Common myeloid progenitor, CD34-positive (primary cell): ENCODE measurements around the gene DCHS2.

Source experiments
- CTCF ChIA-PET: fragments of 350-600 bp; sonication (Branson Sonifier 250); formaldehyde crosslinking; loops from one replicate; lab custom pipeline; 2021; ENCODE audit warnings: antibody characterized with exemption; lab: Charles Lee
- POLR2A ChIA-PET: fragments of 350-600 bp; sonication (Branson Sonifier 250); formaldehyde crosslinking; loops from one replicate; lab custom pipeline; 2021; ENCODE audit warnings: antibody characterized with exemption; lab: Charles Lee
- DNase-seq, 3 donors: peaks; one replicate each; pipeline versions ENCODE4 v3.0.0 to v3.0.0-alpha.2; 2013
- H3K27ac ChIP-seq, 2 experiments: 1 replicate in 1 of 2; 2 replicates in 1 of 2; pipeline ENCODE4 v1.7.0; 2013; ENCODE audit warnings: inconsistent platforms in 2 of 2, low read length in 2 of 2, mild to moderate bottlenecking in 2 of 2, low read depth in 1 of 2, moderate library complexity in 1 of 2; ENCODE audit not compliant: severe bottlenecking in 2 of 2, insufficient read depth in 1 of 2, poor library complexity in 1 of 2
- H3K27me3 ChIP-seq, 5 experiments: replicated peaks in 2 of 5; 1 replicate in 3 of 5; 2 replicates in 2 of 5; pipeline versions ENCODE4 v1.6.1 to v1.7.0; 2013; ENCODE audit warnings: low read length in 4 of 5, mild to moderate bottlenecking in 2 of 5, moderate library complexity in 2 of 5, inconsistent platforms in 1 of 5; ENCODE audit not compliant: insufficient read depth in 5 of 5, control insufficient read depth in 4 of 5
- H3K36me3 ChIP-seq, 4 experiments: 1 replicate in 2 of 4; 2 replicates in 2 of 4; pipeline versions ENCODE4 v1.6.1 to v1.7.0; 2013; ENCODE audit warnings: low read length in 3 of 4, control low read depth in 1 of 4, mild to moderate bottlenecking in 1 of 4; ENCODE audit not compliant: control insufficient read depth in 4 of 4, insufficient read depth in 4 of 4
- H3K4me1 ChIP-seq, 4 experiments: 1 replicate in 3 of 4; 2 replicates in 1 of 4; pipeline versions ENCODE4 v1.6.1 to v1.7.1; 2013; ENCODE audit warnings: low read length in 3 of 4, mild to moderate bottlenecking in 3 of 4, control low read depth in 1 of 4, inconsistent platforms in 1 of 4, moderate library complexity in 1 of 4; ENCODE audit not compliant: control insufficient read depth in 4 of 4, insufficient read depth in 4 of 4; ENCODE audit errors: control extremely low read depth in 1 of 4
- H3K4me3 ChIP-seq, 7 experiments: 1 replicate in 4 of 7; 2 replicates in 3 of 7; pipeline versions ENCODE4 v1.5.1 to v1.7.0; 2013; ENCODE audit warnings: mild to moderate bottlenecking in 7 of 7, low read length in 6 of 7, moderate library complexity in 6 of 7, inconsistent platforms in 2 of 7, low read depth in 2 of 7, control low read depth in 1 of 7; ENCODE audit not compliant: insufficient read depth in 4 of 7, control insufficient read depth in 1 of 7; ENCODE audit errors: extremely low read depth in 1 of 7
- H3K9me3 ChIP-seq, 5 experiments: 1 replicate in 4 of 5; 2 replicates in 1 of 5; pipeline versions ENCODE4 v1.6.1 to v1.7.1; 2013; ENCODE audit warnings: low read length in 4 of 5, mild to moderate bottlenecking in 2 of 5, inconsistent platforms in 1 of 5, low read depth in 1 of 5, moderate library complexity in 1 of 5; ENCODE audit not compliant: control insufficient read depth in 4 of 5, insufficient read depth in 2 of 5; ENCODE audit errors: control extremely low read depth in 1 of 5
- WGBS: methylation state at CpG from one replicate; pipeline ENCODE4 v1.1.5; 2013; ENCODE audit not compliant: insufficient coverage; 5-methylcytosine and 5-hydroxymethylcytosine counted together

DCHS2 gene

GRCh38 chr4:154335588-154335987 lies 156.0 kb downstream of the DCHS2 start:
- 100% methylated on average over 2 of the region's 2 CpGs for WGBS
- no peak overlapping the region for H3K27ac ChIP-seq
- no peak for DNase-seq
- H3K9me3 ChIP-seq, result no peaks in the 10 kb centered on the region
- no peak overlapping the region for H3K4me3 ChIP-seq
- peaks cover 0 to 12% (median 8%) of the 10 kb centered on the region in 4 experiments for H3K4me1 ChIP-seq
- no peaks in the 10 kb centered on the region for H3K36me3 ChIP-seq
- peaks cover 0 to 22% (median 14%) of the 10 kb centered on the region in 5 experiments for H3K27me3 ChIP-seq
- POLR2A ChIA-PET, result no interaction called here
- CTCF ChIA-PET, result no interaction called here

GRCh38 chr4:154332681-154333421 lies 158.7 kb downstream of the DCHS2 start:
- ChIA-PET CTCF (interaction anchor here (0.7 to 2.0 kb wide), 5 partner anchors 11 to 285 kb away, joined by 3 to 6 read pairs (median 3); no protein-coding TSS in a partner anchor), POLR2A (no interaction called here)
- peaks cover 4 to 32% (median 21%) of the 10 kb centered on the region in 5 experiments for H3K27me3 ChIP-seq
- peak overlapping the region in 6 of 7 experiments; percentile 19 to 71 (median 46) for H3K4me3 ChIP-seq
- H3K4me1 ChIP-seq, result peaks cover 0 to 12% (median 8%) of the 10 kb centered on the region in 4 experiments
- DNase-seq, result peak; percentile 50 to 68 (median 59)
- no peaks in the 10 kb centered on the region for H3K36me3 ChIP-seq
- H3K9me3 ChIP-seq, result no peaks in the 10 kb centered on the region
- H3K27ac ChIP-seq, result no peak overlapping the region
- WGBS, result 1% methylated on average over 46 of the region's 48 CpGs

GRCh38 chr4:154329939-154330338 lies 161.7 kb downstream of the DCHS2 start:
- no peak overlapping the region for H3K4me3 ChIP-seq
- peaks cover 0 to 12% (median 8%) of the 10 kb centered on the region in 4 experiments for H3K4me1 ChIP-seq
- H3K27ac ChIP-seq, result no peak overlapping the region
- ChIA-PET POLR2A (no interaction called here), CTCF (interaction anchor here (1.0 to 2.5 kb wide), 8 partner anchors 10 to 185 kb away, joined by 3 to 15 read pairs (median 5); no protein-coding TSS in a partner anchor)
- no peaks in the 10 kb centered on the region for H3K36me3 ChIP-seq
- peaks cover 4 to 33% (median 19%) of the 10 kb centered on the region in 5 experiments for H3K27me3 ChIP-seq
- 80% methylated on average over 1 of the region's 3 CpGs for WGBS
- DNase-seq, result no peak
- H3K9me3 ChIP-seq, result no peaks in the 10 kb centered on the region

- DNase-seq, result peak; percentile 27 to 62 (median 60)
- H3K36me3 ChIP-seq, result no peaks in the 10 kb centered on the region
- peaks cover 0 to 12% (median 8%) of the 10 kb centered on the region in 4 experiments for H3K4me1 ChIP-seq
- peaks cover 4 to 33% (median 19%) of the 10 kb centered on the region in 5 experiments for H3K27me3 ChIP-seq
- WGBS, result 71% methylated on average over 10 of the region's 11 CpGs
- ChIA-PET CTCF (interaction anchor here (1.2 to 2.9 kb wide), 7 partner anchors 11 to 185 kb away, joined by 3 to 15 read pairs (median 5); no protein-coding TSS in a partner anchor), POLR2A (no interaction called here)
- H3K4me3 ChIP-seq, result no peak overlapping the region
- H3K9me3 ChIP-seq, result no peaks in the 10 kb centered on the region
- H3K27ac ChIP-seq, result no peak overlapping the region
These were observed 162.2 kb downstream of the DCHS2 start for GRCh38 chr4:154329268-154329868.

GRCh38 chr4:154328030-154328429 lies 163.6 kb downstream of the DCHS2 start:
- WGBS, result no CpG with 5 or more reads among the region's 1 CpG
- DNase-seq, result no peak
- ChIA-PET CTCF (interaction anchor here (0.9 to 2.9 kb wide), 3 partner anchors 10 to 180 kb away, joined by 3 to 10 read pairs (median 4); no protein-coding TSS in a partner anchor), POLR2A (no interaction called here)
- Histone ChIP-seq H3K36me3 (no peaks in the 10 kb centered on the region), H3K27me3 (peaks cover 4 to 36% (median 19%) of the 10 kb centered on the region in 5 experiments), H3K4me3 (no peak overlapping the region), H3K9me3 (no peaks in the 10 kb centered on the region), H3K27ac (no peak overlapping the region), H3K4me1 (peaks cover 0 to 7% (median 6%) of the 10 kb centered on the region in 4 experiments)

- Histone ChIP-seq H3K4me1 (no peaks in the 10 kb centered on the region), H3K36me3 (no peaks in the 10 kb centered on the region), H3K4me3 (no peak overlapping the region), H3K27ac (no peak overlapping the region), H3K9me3 (peaks cover 0 to 3% (median 0%) of the 10 kb centered on the region in 5 experiments), H3K27me3 (peaks cover 0 to 6% (median 2%) of the 10 kb centered on the region in 5 experiments)
- no peak for DNase-seq
- 94% methylated on average over 2 of the region's 6 CpGs for WGBS
- POLR2A ChIA-PET, result no interaction called here
- CTCF ChIA-PET, result no interaction called here
These were observed 171.1 kb downstream of the DCHS2 start for GRCh38 chr4:154320521-154320920.
